Activated naive CD8-positive, alpha-beta T cell treated with anti-CD3 and anti-CD28 coated beads, Interleukin-2, amount 10 ng/mL, durations not matched to agents 7 days and 5 days (primary cell): ENCODE results near the gene MVD. TPM values are rescaled to one million over a fixed set of nuclear protein-coding genes. Genes with fewer than 3 reads are reported as not detected.

ENCODE experiments used
- ATAC-seq: fragments of 150-1000 bp; cut with Tn5 transposase; one replicate; pipeline ENCODE4 v1.10.0; 2021; ENCODE audit warnings: low read depth, moderate library complexity
- POLR2A ChIA-PET: fragments of 350-600 bp; sonication (Branson Sonifier 250); formaldehyde crosslinking; loops from one replicate; lab custom pipeline; 2021; ENCODE audit warnings: antibody characterized with exemption; lab: Charles Lee
- DNase-seq: peaks from one replicate; pipeline ENCODE4 v3.0.0; 2021
- H3K27ac Mint-ChIP-seq: one replicate; pipeline ENCODE4 v1.8.0; 2022; ENCODE audit warnings: mild to moderate bottlenecking, mixed read lengths
- H3K27me3 Mint-ChIP-seq: one replicate; pipeline ENCODE4 v1.8.0; 2022; ENCODE audit warnings: mild to moderate bottlenecking, moderate library complexity, mixed read lengths
- H3K36me3 Mint-ChIP-seq: one replicate; pipeline ENCODE4 v1.8.0; 2021; ENCODE audit warnings: mild to moderate bottlenecking, mixed read lengths
- H3K4me1 Mint-ChIP-seq: one replicate; pipeline ENCODE4 v1.8.0; 2021; ENCODE audit warnings: mixed read lengths
- H3K4me3 Mint-ChIP-seq: one replicate; pipeline ENCODE4 v1.8.0; 2022; ENCODE audit warnings: mild to moderate bottlenecking, moderate library complexity, mixed read lengths
- H3K9me3 Mint-ChIP-seq: one replicate; pipeline ENCODE4 v1.8.0; 2021; ENCODE audit warnings: mixed read lengths
- total RNA-seq, 2 experiments: library from RNA; stranded (reverse); gene quantifications; one replicate each; pipeline ENCODE4 v1.2.3, GENCODE V29; 2021

MVD gene
- total RNA-seq, 2 experiments from 2014 or later: 80.7 to 84.2 TPM

DNA sequence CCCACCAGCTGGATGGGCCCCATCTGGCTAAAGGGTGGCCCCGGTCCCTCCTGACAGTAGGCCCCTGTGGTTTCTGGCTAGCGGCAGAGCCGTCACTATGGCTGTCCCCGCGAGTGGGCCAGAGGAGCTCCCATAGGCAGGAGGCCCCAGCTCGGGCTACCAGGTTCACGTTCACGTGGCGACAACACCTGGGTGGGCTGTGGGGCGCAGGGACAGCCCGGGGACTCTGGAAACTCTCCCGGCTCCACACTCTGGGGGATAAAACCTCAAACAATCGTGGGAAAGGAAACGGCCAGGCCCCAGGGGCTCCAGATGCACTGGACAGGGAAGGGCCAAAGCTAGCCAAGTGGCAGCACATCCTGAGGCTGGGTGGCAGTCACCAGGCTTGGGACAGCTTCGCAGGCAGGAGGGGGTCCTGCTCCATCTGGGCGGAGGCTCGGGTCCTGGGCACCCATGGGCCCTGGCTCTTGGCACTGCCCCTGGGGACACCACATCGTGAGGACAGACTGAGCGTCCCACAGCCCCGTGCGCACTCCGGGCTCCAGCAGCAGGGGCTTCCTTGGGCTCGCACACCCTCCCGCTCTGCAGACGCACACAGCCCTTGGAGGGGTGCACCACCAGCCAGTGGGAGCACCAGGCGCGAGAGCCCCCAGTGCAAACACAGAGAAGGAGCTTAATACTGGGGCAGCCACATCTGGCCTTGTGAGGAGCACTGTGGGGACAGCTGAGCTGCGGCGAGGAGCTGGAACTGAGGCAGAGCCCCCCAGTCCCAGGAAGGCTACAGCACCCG is 38.9 kb upstream of the MVD start:
- DNase-seq (peak; percentile 66), ATAC-seq (no peak)
- peaks cover 31% of the 10 kb centered on the region for H3K4me1 Mint-ChIP-seq
- peaks cover 30% of the 10 kb centered on the region for H3K36me3 Mint-ChIP-seq
- POLR2A ChIA-PET: interaction anchor here (0.5 to 6.7 kb wide), 20 partner anchors 9 to 247 kb away, joined by 3 to 66 read pairs (median 6); partner anchors contain the start of genes APRT, CYBA, IL17C and MVD
- no peaks in the 10 kb centered on the region for H3K9me3 Mint-ChIP-seq
- H3K27me3 Mint-ChIP-seq: no peaks in the 10 kb centered on the region
- peak overlapping the region; percentile 98 for H3K27ac Mint-ChIP-seq
- peak overlapping the region; percentile 96 for H3K4me3 Mint-ChIP-seq

DNA sequence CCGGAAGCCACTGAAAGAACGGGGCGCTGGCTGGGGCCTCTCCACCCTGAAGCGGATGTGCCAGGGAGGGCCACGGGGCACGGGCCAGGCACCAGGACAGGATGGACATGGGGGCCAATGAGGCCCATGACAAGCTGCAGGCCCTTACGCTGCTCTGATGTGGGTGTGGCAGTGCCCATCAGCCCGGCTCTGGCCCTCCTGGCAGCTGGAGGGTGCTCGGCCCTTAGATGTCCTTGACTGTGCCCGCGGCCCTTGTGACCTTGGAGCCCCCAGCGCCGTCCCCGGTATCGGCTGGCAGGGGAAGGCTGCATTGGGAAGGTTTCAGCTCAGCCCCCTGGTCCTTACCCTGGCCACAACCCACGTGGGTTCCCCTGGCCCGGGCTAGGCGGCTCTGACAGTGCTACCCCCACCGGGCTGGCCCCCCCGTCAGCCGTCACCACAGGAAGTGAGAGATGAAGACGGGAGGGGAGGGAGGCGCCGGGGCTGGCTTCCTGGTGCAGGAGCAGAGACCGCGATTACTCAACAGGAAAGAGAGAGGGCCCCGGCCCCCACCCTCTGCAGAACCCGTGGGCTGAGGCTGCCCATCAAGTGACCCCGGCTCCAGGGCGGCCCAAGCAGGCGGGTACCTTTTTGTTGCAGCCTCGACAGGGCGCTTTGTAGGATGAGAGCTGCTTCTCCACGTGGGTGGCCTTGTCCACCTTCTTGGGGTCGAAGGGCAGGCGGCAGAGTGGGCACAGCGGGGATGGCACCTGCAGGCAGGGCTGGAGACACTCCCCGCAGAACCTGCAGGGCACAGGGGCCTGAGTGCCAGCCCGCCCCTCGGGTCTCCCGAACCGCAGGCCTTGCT is 38.0 kb upstream of the MVD start:
- DNase-seq: peak; percentile 92
- POLR2A ChIA-PET: interaction anchor here (0.6 to 6.7 kb wide), 18 partner anchors 8 to 248 kb away, joined by 3 to 66 read pairs (median 6); partner anchors contain the start of genes APRT, CYBA, IL17C and MVD
- H3K4me1 Mint-ChIP-seq: peaks cover 31% of the 10 kb centered on the region
- no peaks in the 10 kb centered on the region for H3K9me3 Mint-ChIP-seq
- H3K4me3 Mint-ChIP-seq: peak overlapping the region; percentile 96
- H3K36me3 Mint-ChIP-seq: peaks cover 30% of the 10 kb centered on the region
- H3K27ac Mint-ChIP-seq: peak overlapping the region; percentile 98
- no peaks in the 10 kb centered on the region for H3K27me3 Mint-ChIP-seq
- peak; percentile 68 for ATAC-seq

DNA sequence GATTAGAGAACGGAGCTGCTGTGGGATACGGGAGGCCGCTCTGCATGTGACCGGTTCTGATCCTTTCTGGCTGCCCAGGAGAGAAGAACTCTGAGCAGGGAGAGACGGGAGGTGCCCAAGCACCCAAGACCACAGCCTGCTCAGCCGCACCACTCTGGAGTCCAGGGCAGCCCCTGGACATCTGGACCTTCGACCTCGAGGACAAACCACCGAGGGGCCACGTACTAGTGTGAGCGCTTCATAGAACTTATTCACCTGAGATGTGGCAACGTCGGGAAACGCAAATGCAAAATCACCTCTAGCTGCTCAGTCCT is 37.4 kb upstream of the MVD start:
- peaks cover 28% of the 10 kb centered on the region for H3K4me1 Mint-ChIP-seq

DNA sequence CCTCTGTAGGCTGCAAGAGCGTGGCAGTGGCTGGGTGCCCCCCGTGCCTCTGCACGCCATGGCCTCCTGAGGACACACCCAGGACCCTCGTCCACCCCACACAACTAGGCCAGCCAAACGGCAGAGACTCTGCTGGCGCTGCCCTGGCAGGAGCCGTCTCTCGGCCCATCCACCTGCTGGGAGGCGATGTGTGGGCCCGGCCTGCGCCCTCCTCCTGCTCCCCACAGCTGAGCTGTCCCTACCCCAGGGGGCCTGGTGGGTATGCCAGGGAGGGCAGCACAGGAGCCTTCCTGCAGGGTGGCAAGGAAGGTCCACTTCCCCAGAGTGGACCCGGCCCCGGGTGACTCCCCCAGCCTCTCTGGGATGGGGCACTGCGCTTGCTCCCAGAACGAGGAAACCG is 36.3 kb upstream of the MVD start:
- H3K4me3 Mint-ChIP-seq: no peak overlapping the region
- H3K9me3 Mint-ChIP-seq: no peaks in the 10 kb centered on the region
- peaks cover 25% of the 10 kb centered on the region for H3K4me1 Mint-ChIP-seq

More for the DNA sequence above, 37.4 kb upstream of the MVD start:
- no peak for DNase-seq
- no peak for ATAC-seq
- H3K9me3 Mint-ChIP-seq: no peaks in the 10 kb centered on the region
- no peaks in the 10 kb centered on the region for H3K27me3 Mint-ChIP-seq
- peak overlapping the region; percentile 98 for H3K27ac Mint-ChIP-seq
- H3K4me3 Mint-ChIP-seq: peak overlapping the region; percentile 96
- H3K36me3 Mint-ChIP-seq: peaks cover 30% of the 10 kb centered on the region
- POLR2A ChIA-PET: interaction anchor here (0.7 to 6.7 kb wide), 11 partner anchors 8 to 247 kb away, joined by 3 to 66 read pairs (median 22); partner anchors contain the start of genes APRT, IL17C, MVD and SNAI3

DNA sequence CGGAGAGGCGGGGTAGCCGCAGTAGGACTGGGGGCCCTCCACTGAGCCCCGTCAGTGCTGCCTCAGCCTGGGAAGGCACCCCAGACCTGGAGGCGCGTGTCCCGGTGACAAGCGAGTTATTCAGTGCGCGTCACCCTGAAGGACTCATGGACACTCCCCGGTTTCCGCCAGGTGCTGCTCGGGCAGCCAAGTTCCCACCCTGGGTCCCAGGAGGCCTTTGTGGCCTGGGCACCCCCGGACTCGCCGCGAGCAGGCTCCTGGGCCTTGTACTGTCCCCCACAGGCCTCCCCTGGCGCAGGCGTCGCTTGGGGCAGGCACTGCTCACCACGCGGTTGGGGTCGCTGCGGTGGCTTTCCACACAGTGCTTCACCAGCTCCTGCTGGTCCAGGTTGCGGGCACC is 35.8 kb upstream of the MVD start:
- Mint-ChIP-seq H3K27ac (peak overlapping the region; percentile 75), H3K4me1 (peaks cover 21% of the 10 kb centered on the region), H3K36me3 (peaks cover 31% of the 10 kb centered on the region), H3K4me3 (no peak overlapping the region), H3K27me3 (no peaks in the 10 kb centered on the region), H3K9me3 (no peaks in the 10 kb centered on the region)
- DNase-seq (no peak), ATAC-seq (no peak)
- POLR2A ChIA-PET: interaction anchor here (0.6 to 1.4 kb wide), 4 partner anchors 11 to 18 kb away, joined by 3 to 4 read pairs (median 3); no protein-coding TSS in a partner anchor

More for the DNA sequence above, 36.3 kb upstream of the MVD start:
- DNase-seq: no peak
- Mint-ChIP-seq H3K27me3 (no peaks in the 10 kb centered on the region), H3K27ac (no peak overlapping the region), H3K36me3 (peaks cover 33% of the 10 kb centered on the region)
- POLR2A ChIA-PET: interaction anchor here (1.3 kb wide), 1 partner anchor 17 kb away, joined by 3 read pairs; no protein-coding TSS in a partner anchor
- ATAC-seq: no peak

DNA sequence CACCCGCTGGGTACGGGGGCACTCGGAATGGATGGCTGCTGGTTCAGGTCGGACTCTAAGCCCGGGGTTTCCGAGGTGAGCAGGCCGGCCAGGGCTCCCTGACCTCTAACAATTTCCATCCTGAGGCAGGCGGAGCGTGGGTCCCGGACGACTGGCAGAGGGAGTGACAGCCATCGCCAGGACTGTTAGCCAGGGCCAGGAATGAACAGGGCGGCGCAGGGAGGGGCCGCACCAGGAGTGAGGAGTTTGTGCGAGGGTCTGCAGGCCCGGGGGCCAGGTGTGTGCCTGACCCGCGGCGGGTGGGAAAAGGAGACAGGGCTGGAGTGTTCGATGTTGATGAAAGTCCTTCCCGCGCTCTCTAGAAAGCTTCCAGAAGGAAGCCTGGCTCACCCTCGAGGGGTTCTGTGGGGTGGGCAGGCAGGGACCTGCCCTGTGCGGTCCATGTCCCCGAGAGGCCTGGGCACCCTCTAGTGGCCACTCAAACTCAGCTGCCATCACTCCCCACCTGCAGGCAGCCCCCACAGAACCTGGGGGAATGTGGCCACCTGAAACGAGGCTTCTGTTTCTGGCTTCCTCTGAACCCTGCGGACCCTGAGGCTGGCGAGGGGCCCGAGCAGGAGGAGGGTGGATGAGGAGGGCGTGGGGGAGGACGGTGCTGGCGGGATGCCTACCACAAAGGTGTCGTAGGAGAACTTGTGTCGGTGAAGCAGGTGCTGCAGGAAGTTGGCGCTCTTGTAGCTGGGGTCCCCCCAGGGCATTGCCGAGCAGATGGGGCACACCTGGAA is 35.1 kb upstream of the MVD start:
- Mint-ChIP-seq H3K27ac (peak overlapping the region; percentile 75), H3K36me3 (peaks cover 27% of the 10 kb centered on the region), H3K4me3 (peak overlapping the region; percentile 16), H3K27me3 (no peaks in the 10 kb centered on the region), H3K4me1 (peaks cover 22% of the 10 kb centered on the region), H3K9me3 (no peaks in the 10 kb centered on the region)
- DNase-seq (peak; percentile 54), ATAC-seq (no peak)
- POLR2A ChIA-PET: interaction anchor here (0.6 to 1.4 kb wide), 7 partner anchors 9 to 54 kb away, joined by 3 to 4 read pairs (median 3); partner anchors contain the start of genes CTU2 and RNF166

DNA sequence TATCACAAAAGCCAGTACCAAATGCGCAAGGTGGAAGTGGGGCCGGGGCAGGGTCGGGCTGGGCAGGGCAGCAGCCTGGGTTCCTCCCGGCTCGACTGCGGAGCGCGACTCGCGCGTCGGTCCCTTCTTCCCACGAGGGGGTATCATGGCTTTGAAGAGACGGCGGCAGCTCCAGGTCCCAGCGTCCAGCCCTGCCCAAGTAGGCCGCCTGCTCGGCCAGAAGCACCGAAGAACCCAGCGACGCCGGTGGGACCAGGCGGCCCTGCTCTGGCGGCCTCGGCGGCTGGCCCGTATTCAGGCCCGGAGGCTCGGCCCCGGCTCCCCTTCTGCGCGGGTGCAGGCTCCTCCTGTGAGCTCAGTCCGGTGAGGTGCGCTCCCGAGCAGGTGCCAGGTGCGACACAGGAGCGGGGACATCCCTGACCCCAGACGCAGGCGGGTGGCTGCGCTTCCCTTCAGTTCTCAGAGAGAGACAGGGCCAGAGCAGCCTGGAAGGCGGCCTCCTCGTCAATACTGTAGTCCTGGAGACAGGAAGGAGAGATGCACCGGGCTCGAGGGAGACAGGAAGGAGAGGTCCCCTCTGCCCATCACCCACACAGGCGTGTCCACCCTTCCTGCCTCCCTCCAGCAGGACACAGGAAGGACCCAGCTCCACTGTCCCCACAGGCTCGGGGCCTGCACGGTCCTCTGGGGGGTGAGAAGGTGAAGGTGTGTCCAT is 34.4 kb upstream of the MVD start:
- peak overlapping the region; percentile 67 for H3K27ac Mint-ChIP-seq
- peaks cover 22% of the 10 kb centered on the region for H3K36me3 Mint-ChIP-seq
- POLR2A ChIA-PET: interaction anchor here (0.7 to 1.4 kb wide), 4 partner anchors 9 to 53 kb away, joined by 3 to 4 read pairs (median 4); partner anchors contain the start of genes CTU2 and RNF166
- no peaks in the 10 kb centered on the region for H3K9me3 Mint-ChIP-seq
- peaks cover 28% of the 10 kb centered on the region for H3K4me1 Mint-ChIP-seq
- H3K4me3 Mint-ChIP-seq: peak overlapping the region; percentile 16
- no peak for ATAC-seq
- H3K27me3 Mint-ChIP-seq: no peaks in the 10 kb centered on the region
- no peak for DNase-seq

DNA sequence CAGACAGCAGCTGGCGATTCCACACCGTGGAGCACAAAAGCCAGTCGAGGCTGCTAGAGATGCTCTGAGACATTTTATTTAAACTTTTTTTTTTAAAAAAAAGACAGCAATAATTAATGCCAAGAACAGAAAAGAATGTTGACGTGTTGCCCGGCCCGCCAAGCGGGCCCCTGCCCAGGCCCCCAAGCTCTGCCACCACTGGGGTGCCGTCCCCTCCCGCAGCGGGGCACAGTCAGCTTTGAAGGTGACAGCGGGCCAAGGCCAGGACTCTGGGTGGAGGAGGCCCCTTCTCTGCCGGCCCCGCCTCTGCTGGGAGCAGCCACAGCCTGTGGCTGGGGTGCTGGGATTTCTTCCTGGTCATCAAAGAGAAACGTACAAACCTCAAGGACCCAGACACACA is 33.5 kb upstream of the MVD start:
- no peak for DNase-seq
- POLR2A ChIA-PET: no interaction called here
- no peak overlapping the region for H3K4me3 Mint-ChIP-seq
- no peak for ATAC-seq
- H3K36me3 Mint-ChIP-seq: peaks cover 21% of the 10 kb centered on the region
- peaks cover 32% of the 10 kb centered on the region for H3K4me1 Mint-ChIP-seq
- no peaks in the 10 kb centered on the region for H3K9me3 Mint-ChIP-seq
- H3K27ac Mint-ChIP-seq: no peak overlapping the region
- no peaks in the 10 kb centered on the region for H3K27me3 Mint-ChIP-seq

DNA sequence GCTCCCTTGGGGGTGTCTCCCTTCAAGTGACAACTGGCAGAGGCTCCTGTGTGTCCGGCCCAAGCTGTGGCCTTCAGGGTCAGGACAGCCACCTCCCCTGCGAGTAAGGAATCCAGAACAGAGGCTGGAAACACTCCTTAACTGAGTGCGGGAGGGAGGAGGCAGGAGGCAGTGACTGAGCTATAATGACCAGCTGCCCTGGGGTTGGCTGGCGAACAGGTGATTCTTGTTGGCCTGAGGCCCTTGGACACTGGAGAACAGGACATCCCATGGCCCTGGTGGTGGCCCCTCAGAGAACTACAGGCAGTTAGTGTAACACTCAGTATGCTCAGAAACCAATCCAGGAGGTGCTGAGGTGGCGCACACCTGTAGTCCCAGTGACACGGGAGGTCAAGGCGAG is 32.9 kb upstream of the MVD start:
- H3K36me3 Mint-ChIP-seq: peaks cover 16% of the 10 kb centered on the region
- no peaks in the 10 kb centered on the region for H3K9me3 Mint-ChIP-seq
- H3K4me3 Mint-ChIP-seq: no peak overlapping the region
- H3K4me1 Mint-ChIP-seq: peaks cover 33% of the 10 kb centered on the region
- H3K27ac Mint-ChIP-seq: no peak overlapping the region
- DNase-seq: no peak
- no peak for ATAC-seq
- H3K27me3 Mint-ChIP-seq: no peaks in the 10 kb centered on the region
- POLR2A ChIA-PET: interaction anchor here (1.0 kb wide), 1 partner anchor 8 kb away, joined by 3 read pairs; no protein-coding TSS in a partner anchor

DNA sequence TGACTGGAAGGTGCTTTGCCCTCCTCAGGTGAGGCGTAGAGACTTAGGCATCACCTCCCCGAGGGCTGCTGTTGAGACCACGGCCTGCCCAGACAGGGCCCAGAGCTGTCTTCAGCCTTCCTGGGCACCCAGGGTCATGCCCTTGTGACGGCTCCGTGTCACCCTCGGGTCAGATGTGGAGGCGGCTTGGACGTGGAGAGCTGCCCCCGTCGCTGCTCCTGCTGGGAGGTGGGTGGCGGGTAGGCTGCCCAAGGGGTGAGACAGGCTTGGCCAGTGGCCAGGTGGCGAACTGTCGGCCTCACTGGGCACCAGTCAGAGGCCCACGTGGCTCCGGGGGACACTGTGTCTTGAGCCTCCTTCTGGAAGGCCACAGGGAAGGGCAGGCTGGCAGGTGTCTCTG is 32.3 kb upstream of the MVD start:
- Mint-ChIP-seq H3K4me3 (no peak overlapping the region), H3K9me3 (no peaks in the 10 kb centered on the region), H3K27ac (no peak overlapping the region), H3K36me3 (peaks cover 16% of the 10 kb centered on the region), H3K27me3 (no peaks in the 10 kb centered on the region), H3K4me1 (peaks cover 38% of the 10 kb centered on the region)
- POLR2A ChIA-PET: interaction anchor here (1.0 kb wide), 1 partner anchor 9 kb away, joined by 3 read pairs; no protein-coding TSS in a partner anchor
- DNase-seq (no peak), ATAC-seq (no peak)

DNA sequence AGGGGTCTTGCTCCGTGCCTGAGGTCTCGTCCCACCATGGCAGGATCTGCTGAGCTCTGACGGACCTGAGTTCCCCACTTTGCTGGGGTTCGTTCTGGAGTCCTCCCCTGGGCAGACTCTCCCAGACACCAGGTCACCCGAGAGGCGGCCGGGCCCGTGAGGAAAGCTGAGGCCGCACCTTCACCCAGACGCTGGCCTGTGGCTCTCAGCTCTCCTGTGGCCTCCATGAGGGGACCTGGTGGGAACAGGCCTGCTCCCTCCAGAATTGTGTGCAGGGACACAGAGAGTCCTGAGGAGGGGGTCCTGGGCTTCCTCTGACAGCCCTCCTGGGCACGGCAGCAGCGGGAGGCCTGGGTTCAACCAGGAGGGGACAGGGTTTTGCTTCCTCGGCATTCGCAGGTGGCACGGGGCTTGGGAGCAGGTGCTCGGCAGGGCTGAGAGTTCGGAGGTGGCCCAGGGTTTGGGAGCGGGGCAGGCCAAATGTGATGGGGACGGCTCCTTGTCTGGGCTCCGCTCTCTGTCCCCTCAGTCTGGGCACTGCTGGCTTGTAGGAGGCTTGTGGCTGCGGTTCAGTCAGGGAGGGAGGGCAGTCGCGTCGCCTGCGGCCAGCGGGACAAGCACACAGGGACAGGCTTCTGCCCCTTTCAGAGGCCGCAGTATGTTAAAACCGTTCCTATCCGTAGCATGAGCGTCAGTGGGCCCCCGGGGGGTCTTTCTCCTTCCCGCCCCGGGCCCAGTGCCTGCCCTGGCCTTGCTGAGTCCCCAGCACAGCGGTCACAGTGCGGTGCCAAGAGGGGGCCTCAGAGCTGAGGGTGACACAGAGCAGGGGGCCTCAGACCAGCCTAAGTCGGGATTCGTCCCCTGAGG is 31.6 kb upstream of the MVD start:
- Mint-ChIP-seq H3K27me3 (no peaks in the 10 kb centered on the region), H3K4me1 (peaks cover 32% of the 10 kb centered on the region)
- POLR2A ChIA-PET: interaction anchor here (1.0 to 4.0 kb wide), 4 partner anchors 7 to 32 kb away, joined by 3 to 45 read pairs (median 14); partner anchors contain the start of gene MVD

More for the DNA sequence above, 31.6 kb upstream of the MVD start:
- Mint-ChIP-seq H3K36me3 (peaks cover 11% of the 10 kb centered on the region), H3K4me3 (no peak overlapping the region), H3K27ac (peak overlapping the region; percentile 79), H3K9me3 (no peaks in the 10 kb centered on the region)
- ATAC-seq (no peak), DNase-seq (no peak)
